ENCODE results near the gene MFAP3L.

The MFAP3L gene

DNA sequence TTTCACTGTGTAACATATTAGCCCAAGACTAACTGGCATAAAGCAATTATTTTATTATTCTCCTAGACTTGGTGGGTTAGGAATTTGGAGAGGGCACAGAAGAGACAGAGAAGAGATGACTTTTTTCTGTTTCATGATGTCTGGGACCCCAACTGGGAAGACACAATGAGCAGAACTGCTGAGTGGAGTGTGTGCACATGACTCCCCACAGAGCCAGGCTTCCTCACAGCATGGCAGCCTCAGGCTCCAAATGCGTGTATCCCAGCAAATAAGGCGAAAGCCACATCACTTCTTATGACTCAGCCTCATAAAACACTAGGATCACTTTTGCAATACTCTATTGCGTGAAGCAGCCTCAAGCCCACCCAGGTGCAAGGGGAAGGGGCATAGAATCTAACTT, 68.4 kb downstream of the MFAP3L start:
- no peak for DNase-seq
- no peak for TF ChIP-seq POLR2A (IDR thresholded peaks at IDR 0.05; ENCODE audit: low read length)
- no peak for TF ChIP-seq GATA1 (IDR thresholded peaks at IDR 0.05; ENCODE audit: low read depth, low read length)

DNA sequence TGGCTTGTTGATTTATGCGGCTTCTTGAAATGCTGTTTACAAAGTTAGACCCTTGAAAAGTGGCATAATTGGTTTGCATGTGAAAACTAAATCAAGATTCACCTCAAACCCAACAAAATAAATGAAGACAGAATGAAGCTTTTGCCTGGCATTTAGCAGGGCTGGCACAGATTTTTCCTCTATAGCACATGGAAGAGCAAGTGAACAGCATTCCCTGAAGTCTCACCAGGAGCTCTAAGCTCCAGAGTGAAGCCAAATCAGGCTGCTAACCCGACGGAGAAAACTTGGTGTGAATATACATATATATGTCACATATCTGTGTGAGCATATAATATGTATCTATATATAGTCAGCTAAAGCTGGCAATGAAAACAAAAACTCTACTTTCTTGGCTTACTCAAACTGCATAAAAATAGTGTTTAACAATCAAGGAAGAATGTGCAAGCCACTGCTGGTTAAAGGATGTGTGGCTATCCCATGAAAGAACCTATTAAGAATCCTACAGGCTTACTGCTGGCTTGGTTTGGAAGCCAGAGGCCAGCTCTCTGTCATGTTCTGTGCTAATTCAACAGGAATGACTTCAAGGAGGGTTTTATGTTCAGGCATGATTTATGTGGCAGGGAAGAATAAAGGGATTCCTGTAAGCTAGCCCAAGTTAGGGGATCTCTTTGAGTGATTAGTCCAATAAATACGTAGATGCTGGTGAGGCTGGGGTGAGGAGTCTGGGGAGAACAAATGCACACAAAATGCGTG, 69.9 kb downstream of the MFAP3L start:
- DNase-seq: no peak
- TF ChIP-seq POLR2A (IDR thresholded peaks at IDR 0.05; ENCODE audit: low read length) (no peak), GATA1 (IDR thresholded peaks at IDR 0.05; ENCODE audit: low read depth, low read length) (no peak)

DNA sequence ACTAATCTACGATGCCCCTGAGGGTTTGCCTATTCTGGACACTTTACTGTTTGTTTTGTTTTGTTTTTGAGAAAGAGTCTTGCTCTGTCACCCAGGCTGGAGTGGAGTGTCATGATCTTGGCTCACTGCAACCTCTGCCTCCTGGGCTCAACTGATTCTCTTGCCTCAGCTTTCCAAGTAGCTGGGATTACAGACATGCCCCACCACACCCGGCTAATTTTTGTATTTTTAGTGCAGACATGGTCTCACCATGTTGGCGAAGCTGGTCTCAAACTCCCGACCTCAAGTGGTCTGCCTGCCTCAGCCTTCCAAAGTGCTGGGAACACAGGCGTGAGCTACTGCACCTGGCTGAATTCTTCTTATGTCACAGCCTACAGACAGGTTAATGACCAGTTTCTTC, 70.7 kb downstream of the MFAP3L start:
- DNase-seq: no peak
- TF ChIP-seq POLR2A (IDR thresholded peaks at IDR 0.05; ENCODE audit: low read length) (no peak), GATA1 (IDR thresholded peaks at IDR 0.05; ENCODE audit: low read depth, low read length) (no peak)

DNA sequence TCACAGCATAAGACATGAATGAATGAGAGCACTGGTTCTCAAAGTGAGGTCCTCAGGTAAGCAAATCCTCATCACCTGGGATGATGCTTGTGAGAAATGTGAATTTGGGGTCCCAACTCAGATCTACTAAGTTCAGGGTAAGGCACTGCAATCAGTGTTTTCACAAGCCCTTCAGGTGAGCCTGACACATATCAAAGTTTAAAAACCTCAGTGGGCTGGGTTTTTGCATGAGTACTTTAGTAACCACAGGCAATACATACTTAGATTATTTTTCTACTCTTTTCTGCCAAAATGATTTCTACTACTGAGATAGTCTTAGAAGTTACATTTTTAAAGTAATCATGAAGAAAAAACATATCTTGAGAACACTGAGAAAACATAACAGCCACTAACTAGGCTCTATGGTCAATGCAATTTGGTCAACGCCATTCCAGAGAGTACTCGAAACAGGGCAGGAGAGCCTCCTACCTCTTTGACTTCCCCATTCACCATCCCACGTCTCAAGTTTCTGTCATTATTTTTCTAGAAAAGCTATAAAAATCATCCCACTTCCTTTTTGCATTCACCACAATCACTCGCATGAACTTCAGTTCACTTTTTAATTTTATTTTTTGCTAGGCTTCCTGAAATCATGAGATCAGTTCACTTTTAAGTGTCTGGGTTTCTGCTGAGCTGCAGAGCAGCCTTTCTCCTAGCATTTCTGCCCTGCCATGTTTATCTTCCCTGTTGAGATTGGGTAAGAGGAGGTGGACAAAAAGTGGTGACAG, 73.8 kb downstream of the MFAP3L start:
- no peak for TF ChIP-seq GATA1 (IDR thresholded peaks at IDR 0.05; ENCODE audit: low read depth, low read length)
- no peak for TF ChIP-seq POLR2A (IDR thresholded peaks at IDR 0.05; ENCODE audit: low read length)
- DNase-seq: no peak

DNA sequence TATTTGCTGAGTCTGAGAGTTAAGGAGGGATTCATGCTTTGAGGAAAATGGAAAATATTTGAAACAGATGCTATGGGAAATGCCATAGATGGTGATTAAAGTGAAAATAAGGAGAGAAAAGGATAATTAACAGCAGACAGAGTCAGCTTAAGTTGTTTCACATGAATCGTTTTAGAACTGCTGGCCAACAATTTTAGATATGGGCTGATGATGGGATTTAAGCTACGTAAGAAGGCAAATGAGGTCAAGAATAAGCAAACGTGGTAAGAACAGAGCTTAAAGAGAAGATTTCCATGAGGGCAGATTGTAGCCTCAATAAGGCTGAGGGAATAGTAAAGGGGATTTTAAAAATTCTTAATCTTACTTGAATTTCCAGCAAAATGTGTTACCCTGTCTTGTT, 77.9 kb downstream of the MFAP3L start:
- TF ChIP-seq GATA1 (IDR thresholded peaks at IDR 0.05; ENCODE audit: low read depth, low read length) (no peak), POLR2A (IDR thresholded peaks at IDR 0.05; ENCODE audit: low read length) (no peak)
- DNase-seq: no peak

DNA sequence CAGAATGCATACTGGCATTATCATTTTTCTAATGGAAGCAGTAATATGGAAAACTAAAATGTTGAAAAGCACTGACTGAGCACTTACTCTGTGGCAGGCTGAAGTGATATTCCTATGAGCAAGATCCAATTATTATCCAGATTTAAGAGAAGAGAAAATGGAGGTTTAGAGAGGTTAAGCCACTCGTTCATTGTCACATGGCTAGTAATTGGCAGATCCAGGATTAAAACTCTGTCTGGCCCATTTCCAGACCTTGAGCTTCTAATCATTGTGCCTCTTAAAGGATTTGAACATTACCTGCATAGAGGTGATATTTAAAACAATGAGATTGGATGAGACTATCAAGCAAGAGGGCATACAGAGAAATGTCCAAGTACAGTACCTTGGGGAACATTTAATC, 80.6 kb downstream of the MFAP3L start:
- no peak for DNase-seq
- TF ChIP-seq POLR2A (IDR thresholded peaks at IDR 0.05; ENCODE audit: low read length) (no peak), GATA1 (IDR thresholded peaks at IDR 0.05; ENCODE audit: low read depth, low read length) (no peak)

DNA sequence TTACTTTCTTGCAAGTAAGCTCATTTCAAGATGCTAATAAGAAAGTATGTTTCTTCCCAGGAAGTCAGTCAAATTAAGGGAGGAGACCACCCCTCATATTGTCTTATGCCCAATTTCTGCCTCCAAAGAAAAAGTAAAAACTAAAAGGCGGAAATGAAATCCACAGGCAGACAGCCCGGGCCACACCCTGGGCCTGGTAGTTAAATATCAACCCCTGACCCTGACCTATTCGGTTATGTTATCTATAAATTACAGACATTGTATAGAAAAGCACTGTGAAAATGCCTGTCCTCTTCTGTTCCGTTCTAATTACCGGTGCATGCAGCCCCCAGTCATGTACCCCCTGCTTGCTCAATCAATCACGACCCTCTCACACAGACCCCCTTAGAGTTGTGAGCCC, 82.6 kb downstream of the MFAP3L start:
- peak; percentile 17 to 48 for DNase-seq

DNA sequence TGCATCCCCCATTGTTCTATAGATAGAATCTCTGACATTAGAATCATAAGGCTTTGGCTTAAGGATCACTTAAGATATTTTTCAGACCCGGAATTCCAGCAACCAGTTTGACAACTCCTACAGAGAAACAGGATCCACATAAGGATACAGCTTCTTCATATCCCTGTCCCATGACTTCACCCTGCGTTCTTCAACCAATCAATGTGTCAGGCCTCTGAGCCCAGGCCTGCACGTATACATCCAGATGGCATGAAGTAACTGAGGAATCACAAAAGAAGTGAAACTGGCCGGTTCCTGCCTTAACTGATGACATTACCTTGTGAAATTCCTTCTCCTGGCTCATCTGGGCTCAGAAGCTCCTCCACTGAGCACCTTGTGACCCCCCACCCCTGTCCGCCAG, 85.1 kb downstream of the MFAP3L start:
- no peak for DNase-seq
- TF ChIP-seq GATA1 (IDR thresholded peaks at IDR 0.05; ENCODE audit: low read depth, low read length) (no peak), POLR2A (IDR thresholded peaks at IDR 0.05; ENCODE audit: low read length) (no peak)

DNA sequence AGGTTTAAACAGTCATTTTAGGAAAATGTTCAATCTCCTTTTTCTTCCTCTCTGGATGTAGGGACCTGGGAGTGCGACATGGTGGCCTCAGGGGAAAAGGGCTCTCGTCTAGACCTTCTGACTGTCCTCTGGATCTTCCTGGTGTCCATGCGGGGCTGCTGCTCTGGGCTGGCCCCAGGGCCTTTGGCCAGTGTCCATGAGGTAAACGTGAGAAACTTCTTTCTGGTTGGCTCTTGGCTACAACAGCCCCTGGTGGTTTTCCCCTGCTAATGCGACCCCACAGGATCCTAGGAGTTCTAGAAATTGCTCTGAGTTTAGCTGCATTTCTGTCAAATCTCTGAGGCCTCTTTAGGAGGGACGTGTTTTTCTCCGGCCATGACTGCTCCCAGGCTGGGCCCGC, 85.7 kb downstream of the MFAP3L start:
- TF ChIP-seq GATA1 (IDR thresholded peaks at IDR 0.05; ENCODE audit: low read depth, low read length) (no peak), POLR2A (IDR thresholded peaks at IDR 0.05; ENCODE audit: low read length) (no peak)
- peak in 1 of 2 experiments; percentile 5 for DNase-seq
